H9 (cell line): ENCODE data around the gene POLG2. TPM values are rescaled to one million over a fixed set of nuclear protein-coding genes. Genes with fewer than 3 reads are reported as not detected.
"Not testable (repeated sequence)": the region's sequence is repeated elsewhere in the genome, so short reads cannot be mapped to it uniquely, and the experiment has no call there.

ENCODE experiments used
- DNase-seq: peaks from one replicate; pipeline ENCODE4 v3.0.0-alpha.2; 2017
- H2AFZ ChIP-seq: one replicate; pipeline ENCODE4 v1.6.1; 2013; ENCODE audit warnings: mild to moderate bottlenecking, low read length, control low read depth, moderate library complexity
- H2AK5ac ChIP-seq: 2 replicates; pipeline ENCODE4 v1.6.1; 2013; ENCODE audit warnings: low read length, control low read depth, mixed read lengths; ENCODE audit not compliant: insufficient read length
- H2BK120ac ChIP-seq: one replicate; pipeline ENCODE4 v1.6.1; 2013; ENCODE audit warnings: low read depth, mild to moderate bottlenecking, low read length, control low read depth, inconsistent platforms; ENCODE audit not compliant: poor library complexity, severe bottlenecking
- H2BK12ac ChIP-seq: 2 replicates; pipeline ENCODE4 v1.6.1; 2013; ENCODE audit warnings: low read length, control low read depth, mixed read lengths, low read depth; ENCODE audit not compliant: insufficient read length
- H2BK15ac ChIP-seq: 2 replicates; pipeline ENCODE4 v1.6.1; 2013; ENCODE audit warnings: low read depth, low read length, control low read depth
- H2BK20ac ChIP-seq: one replicate; pipeline ENCODE4 v1.6.1; 2013; ENCODE audit warnings: low read depth, mild to moderate bottlenecking, low read length, control low read depth, inconsistent platforms; ENCODE audit not compliant: poor library complexity, severe bottlenecking
- H2BK5ac ChIP-seq: 2 replicates; pipeline ENCODE4 v1.6.1; 2013; ENCODE audit warnings: low read length, control low read depth, mixed read lengths; ENCODE audit not compliant: insufficient read length
- H3K14ac ChIP-seq: 2 replicates; pipeline ENCODE4 v1.6.1; 2013; ENCODE audit warnings: low read length, control low read depth; ENCODE audit not compliant: insufficient read depth
- H3K18ac ChIP-seq: 2 replicates; pipeline ENCODE4 v1.6.1; 2013; ENCODE audit warnings: low read depth, mild to moderate bottlenecking, mixed read lengths, low read length, control low read depth; ENCODE audit not compliant: insufficient read length
- H3K23ac ChIP-seq: 2 replicates; pipeline ENCODE4 v1.6.1; 2013; ENCODE audit warnings: low read length, control low read depth, mixed read lengths, low read depth; ENCODE audit not compliant: insufficient read length
- H3K23me2 ChIP-seq: 2 replicates; pipeline ENCODE4 v1.6.1; 2013; ENCODE audit warnings: low read depth, mild to moderate bottlenecking, mixed read lengths, low read length, control low read depth; ENCODE audit not compliant: insufficient read length, poor library complexity, severe bottlenecking
- H3K27ac ChIP-seq: 2 replicates; pipeline ENCODE4 v1.5.1; 2013; ENCODE audit warnings: low read length, control low read depth, mixed read lengths, low read depth; ENCODE audit not compliant: insufficient read length
- H3K27me3 ChIP-seq: 2 replicates; pipeline ENCODE4 v1.6.1; 2013; ENCODE audit warnings: low read length, control low read depth, inconsistent platforms; ENCODE audit not compliant: insufficient read depth
- H3K4ac ChIP-seq: 2 replicates; pipeline ENCODE4 v1.6.1; 2013; ENCODE audit warnings: low read depth, mild to moderate bottlenecking, control low read depth, inconsistent platforms, low read length, moderate library complexity
- H3K4me1 ChIP-seq: 2 replicates; pipeline ENCODE4 v1.6.1; 2013; ENCODE audit warnings: low read length, control low read depth, inconsistent platforms; ENCODE audit not compliant: insufficient read depth
- H3K4me2 ChIP-seq: 2 replicates; pipeline ENCODE4 v1.6.1; 2013; ENCODE audit warnings: low read length, control low read depth, mixed read lengths; ENCODE audit not compliant: insufficient read length, insufficient read depth
- H3K56ac ChIP-seq: 2 replicates; pipeline ENCODE4 v1.6.1; 2013; ENCODE audit warnings: low read depth, mild to moderate bottlenecking, mixed read lengths, low read length, control low read depth; ENCODE audit not compliant: insufficient read length
- H3K79me1 ChIP-seq: 2 replicates; pipeline ENCODE4 v1.6.1; 2013; ENCODE audit warnings: low read depth, mild to moderate bottlenecking, moderate library complexity, low read length, control low read depth, inconsistent platforms; ENCODE audit not compliant: insufficient read depth, poor library complexity, severe bottlenecking
- H3K79me2 ChIP-seq: 2 replicates; pipeline ENCODE4 v1.6.1; 2013; ENCODE audit warnings: low read length, control low read depth, inconsistent platforms; ENCODE audit not compliant: insufficient read depth
- H3K9ac ChIP-seq: 2 replicates; pipeline ENCODE4 v1.6.1; 2013; ENCODE audit warnings: low read length, control low read depth, mixed read lengths; ENCODE audit not compliant: insufficient read length; ENCODE audit errors: extremely low read depth
- H3K9me3 ChIP-seq: one replicate; pipeline ENCODE4 v1.6.1; 2013; ENCODE audit warnings: low read depth, low read length, inconsistent platforms; ENCODE audit not compliant: control insufficient read depth
- H3T11ph ChIP-seq: one replicate; pipeline ENCODE4 v1.6.1; 2013; ENCODE audit warnings: mild to moderate bottlenecking, low read length, control low read depth, inconsistent platforms
- H4K20me1 ChIP-seq: one replicate; pipeline ENCODE4 v1.6.1; 2013; ENCODE audit not compliant: control insufficient read depth, insufficient read length, insufficient read depth
- H4K5ac ChIP-seq: 2 replicates; pipeline ENCODE4 v1.6.1; 2013; ENCODE audit warnings: low read depth, mild to moderate bottlenecking, mixed read lengths, low read length, control low read depth; ENCODE audit not compliant: insufficient read length
- H4K8ac ChIP-seq: replicated peaks from 2 replicates; pipeline ENCODE4 v1.6.1; 2013; ENCODE audit warnings: low read length, control low read depth, mixed read lengths, low read depth; ENCODE audit not compliant: insufficient read length
- H4K91ac ChIP-seq: 2 replicates; pipeline ENCODE4 v1.6.1; 2013; ENCODE audit warnings: low read depth, mild to moderate bottlenecking, moderate library complexity, mixed read lengths, low read length, control low read depth; ENCODE audit not compliant: insufficient read length
- H3K27ac Mint-ChIP-seq, 3 experiments: 2 replicates in 2 of 3; 3 replicates in 1 of 3; pipeline ENCODE4 v1.8.0; 2020 to 2021; ENCODE audit warnings: mixed read lengths in 3 of 3, mild to moderate bottlenecking in 1 of 3, moderate library complexity in 1 of 3
- H3K27me3 Mint-ChIP-seq: 2 replicates; pipeline ENCODE4 v1.8.0; 2021; ENCODE audit warnings: low read depth, mild to moderate bottlenecking, moderate library complexity, mixed read lengths
- H3K36me3 Mint-ChIP-seq, 3 experiments: 2 replicates in 2 of 3; 3 replicates in 1 of 3; pipeline ENCODE4 v1.8.0; 2020 to 2021; ENCODE audit warnings: low read depth in 3 of 3, mixed read lengths in 3 of 3; ENCODE audit not compliant: insufficient read depth in 1 of 3
- H3K4me1 Mint-ChIP-seq, 2 experiments: 2 replicates each; pipeline ENCODE4 v1.8.0; 2020; ENCODE audit warnings: mixed read lengths in 2 of 2
- H3K4me3 Mint-ChIP-seq, 2 experiments: 2 replicates in 1 of 2; 3 replicates in 1 of 2; pipeline ENCODE4 v1.8.0; 2020 to 2021; ENCODE audit warnings: mild to moderate bottlenecking in 2 of 2, mixed read lengths in 2 of 2, moderate library complexity in 1 of 2
- H3K9me3 Mint-ChIP-seq, 2 experiments: 2 replicates in 1 of 2; 3 replicates in 1 of 2; pipeline ENCODE4 v1.8.0; 2020; ENCODE audit warnings: mild to moderate bottlenecking in 2 of 2, mixed read lengths in 2 of 2, moderate library complexity in 1 of 2
- WGBS: extraction: QIAGEN DNeasy Blood & Tissue Kit; methylation state at CpG from one replicate; pipeline ENCODE4 v1.1.7; 2013; ENCODE audit warnings: missing lambda C conversion rate, low lambda C conversion rate, mixed read lengths; ENCODE audit not compliant: insufficient read length; ENCODE audit errors: extremely low coverage; 5-methylcytosine and 5-hydroxymethylcytosine counted together
- total RNA-seq: library from RNA; stranded (reverse); gene quantifications from 2 replicates; pipeline ENCODE4 v1.2.1, GENCODE V29; 2021
- TF ChIP-seq, protein P1 (sequence below): fragments of 200-600 bp; sonication (generic); conservative IDR thresholded peaks from 3 replicates; pipeline ENCODE4 v1.8.0; 2021; ENCODE audit warnings: antibody characterized with exemption, mild to moderate bottlenecking

The POLG2 gene
- total RNA-seq, 1 experiment from 2014 or later: 35.5 TPM

DNA sequence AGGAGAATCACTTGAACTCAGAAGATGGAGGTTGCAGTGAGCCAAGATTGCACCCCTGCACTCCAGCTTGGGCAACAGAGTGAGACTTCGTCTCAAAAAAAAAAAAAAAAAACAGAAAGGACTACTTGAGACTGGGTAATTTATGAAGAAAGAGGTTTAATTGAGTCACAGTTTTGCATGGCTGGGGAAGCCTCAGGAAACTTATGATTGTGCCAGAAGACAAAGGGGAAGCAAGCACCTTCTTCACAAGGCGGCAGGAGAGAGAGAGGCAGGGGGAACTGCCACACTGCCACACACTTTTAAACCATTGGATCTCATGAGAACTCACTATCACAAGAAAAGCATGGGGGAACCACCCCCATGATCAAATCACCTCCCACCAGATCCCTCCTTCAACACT lies 56.9 kb downstream of the POLG2 start:
- TF ChIP-seq, protein P1, sequence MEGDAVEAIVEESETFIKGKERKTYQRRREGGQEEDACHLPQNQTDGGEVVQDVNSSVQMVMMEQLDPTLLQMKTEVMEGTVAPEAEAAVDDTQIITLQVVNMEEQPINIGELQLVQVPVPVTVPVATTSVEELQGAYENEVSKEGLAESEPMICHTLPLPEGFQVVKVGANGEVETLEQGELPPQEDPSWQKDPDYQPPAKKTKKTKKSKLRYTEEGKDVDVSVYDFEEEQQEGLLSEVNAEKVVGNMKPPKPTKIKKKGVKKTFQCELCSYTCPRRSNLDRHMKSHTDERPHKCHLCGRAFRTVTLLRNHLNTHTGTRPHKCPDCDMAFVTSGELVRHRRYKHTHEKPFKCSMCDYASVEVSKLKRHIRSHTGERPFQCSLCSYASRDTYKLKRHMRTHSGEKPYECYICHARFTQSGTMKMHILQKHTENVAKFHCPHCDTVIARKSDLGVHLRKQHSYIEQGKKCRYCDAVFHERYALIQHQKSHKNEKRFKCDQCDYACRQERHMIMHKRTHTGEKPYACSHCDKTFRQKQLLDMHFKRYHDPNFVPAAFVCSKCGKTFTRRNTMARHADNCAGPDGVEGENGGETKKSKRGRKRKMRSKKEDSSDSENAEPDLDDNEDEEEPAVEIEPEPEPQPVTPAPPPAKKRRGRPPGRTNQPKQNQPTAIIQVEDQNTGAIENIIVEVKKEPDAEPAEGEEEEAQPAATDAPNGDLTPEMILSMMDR: no peak

DNA sequence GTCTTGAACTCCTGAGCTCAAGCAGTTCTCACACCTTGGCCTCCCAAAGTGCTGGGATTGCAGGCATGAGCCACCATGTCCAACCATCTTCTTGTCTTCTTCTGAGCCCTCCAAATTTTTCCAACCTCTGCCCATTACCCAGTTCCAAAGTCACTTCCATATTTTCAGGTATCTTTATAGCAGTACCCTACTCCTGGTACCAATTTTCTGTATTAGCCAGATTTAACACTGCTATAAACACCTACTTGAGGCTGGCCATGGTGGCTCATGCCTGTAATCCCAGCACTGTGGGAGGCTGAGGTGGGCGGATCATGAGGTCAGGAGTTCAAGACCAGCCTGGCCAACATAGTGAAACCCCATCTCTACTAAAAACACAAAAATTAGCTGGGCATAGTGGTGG lies 57.3 kb downstream of the POLG2 start:
- not testable (repeated sequence) for DNase-seq, H3K4me1 Mint-ChIP-seq, H3K27ac Mint-ChIP-seq, H2BK12ac ChIP-seq, H2AK5ac ChIP-seq, H4K8ac ChIP-seq, H4K5ac ChIP-seq, H3K4me1 ChIP-seq, H3K18ac ChIP-seq, H2BK20ac ChIP-seq, H4K20me1 ChIP-seq, H3K9ac ChIP-seq, H3K14ac ChIP-seq, H3K79me2 ChIP-seq, H3K27ac ChIP-seq, H3K27me3 Mint-ChIP-seq, H3K23me2 ChIP-seq, H3K79me1 ChIP-seq, H2AFZ ChIP-seq, H2BK15ac ChIP-seq, H2BK120ac ChIP-seq, H3K4me3 Mint-ChIP-seq, H3K4ac ChIP-seq, H4K91ac ChIP-seq, H3K23ac ChIP-seq, H3K56ac ChIP-seq, H3K4me2 ChIP-seq, H3K27me3 ChIP-seq, H2BK5ac ChIP-seq, H3T11ph ChIP-seq
- H3K9me3 ChIP-seq: peaks cover 34% of the 10 kb centered on the region
- peaks cover 51 to 52% of the 10 kb centered on the region in 2 experiments for H3K9me3 Mint-ChIP-seq
- no CpG with 5 or more reads among the region's 1 CpG for WGBS
- peaks cover 19 to 38% (median 33%) of the 10 kb centered on the region in 3 experiments for H3K36me3 Mint-ChIP-seq

More for the DNA sequence above, 56.9 kb downstream of the POLG2 start:
- Mint-ChIP-seq H3K9me3 (peaks cover 48 to 50% of the 10 kb centered on the region in 2 experiments), H3K27ac (no peak overlapping the region), H3K36me3 (peaks cover 19 to 38% (median 33%) of the 10 kb centered on the region in 3 experiments), H3K4me3 (no peak overlapping the region), H3K4me1 (no peaks in the 10 kb centered on the region), H3K27me3 (no peaks in the 10 kb centered on the region; the same call in 1 of the 2 replicates)
- Histone ChIP-seq H3K79me2 (no peaks in the 10 kb centered on the region), H3K4me2 (no peak overlapping the region), H4K5ac (no peak overlapping the region), H3T11ph (no peak overlapping the region), H4K8ac (no peak overlapping the region), H2BK15ac (no peak overlapping the region), H3K18ac (no peak overlapping the region), H2BK5ac (no peak overlapping the region), H3K79me1 (no peaks in the 10 kb centered on the region), H2BK20ac (no peak overlapping the region), H2AFZ (no peak overlapping the region), H3K27ac (no peak overlapping the region), H3K14ac (no peak overlapping the region), H3K23me2 (no peaks in the 10 kb centered on the region), H3K23ac (no peak overlapping the region), H3K4me1 (no peaks in the 10 kb centered on the region), H4K91ac (no peak overlapping the region), H2BK120ac (no peak overlapping the region), H2BK12ac (no peak overlapping the region), H3K4ac (no peak overlapping the region), H3K9me3 (peaks cover 34% of the 10 kb centered on the region), H3K9ac (no peak overlapping the region), H4K20me1 (no peaks in the 10 kb centered on the region), H2AK5ac (no peak overlapping the region), H3K56ac (no peak overlapping the region), H3K27me3 (no peaks in the 10 kb centered on the region)
- no peak for DNase-seq
- WGBS: no CpG with 5 or more reads among the region's 2 CpGs
